WTC11 (cell line): Measurements from ENCODE around the gene ERAP2.

Experiments
- CREB1 ChIP-seq: sonication (generic); formaldehyde crosslinking; IDR thresholded peaks from 2 replicates; pipeline ENCODE4 v1.8.0; 2023; ENCODE audit warnings: mild to moderate bottlenecking, missing genetic modification reagents
- ESRRA ChIP-seq: sonication (generic); formaldehyde crosslinking; IDR thresholded peaks from 2 replicates; pipeline ENCODE4 v1.8.1; 2022; ENCODE audit warnings: mild to moderate bottlenecking, missing genetic modification reagents, borderline replicate concordance
- HMGA2 ChIP-seq: fragments of 250-450 bp; sonication (Bioruptor Pico); IDR thresholded peaks from 2 replicates; pipeline ENCODE4 v1.4.0; 2021; ENCODE audit warnings: mild to moderate bottlenecking, moderate library complexity
- TCF7 ChIP-seq: sonication (generic); formaldehyde crosslinking; IDR thresholded peaks from 2 replicates; pipeline ENCODE4 v1.8.0; 2022; ENCODE audit warnings: mild to moderate bottlenecking, low read depth, missing genetic modification reagents, moderate library complexity
- TEAD4 ChIP-seq: sonication (generic); formaldehyde crosslinking; IDR thresholded peaks from 2 replicates; pipeline ENCODE4 v1.8.0; 2022; ENCODE audit warnings: mild to moderate bottlenecking, missing genetic modification reagents
- ZBTB21 ChIP-seq: sonication (generic); formaldehyde crosslinking; IDR thresholded peaks from 2 replicates; pipeline ENCODE4 v1.8.1; 2023; ENCODE audit warnings: mild to moderate bottlenecking, missing genetic modification reagents, borderline replicate concordance
- ZNF138 ChIP-seq: sonication (generic); formaldehyde crosslinking; conservative IDR thresholded peaks from 2 replicates; pipeline ENCODE4 v1.8.1; 2022; ENCODE audit warnings: mild to moderate bottlenecking, moderate library complexity, missing genetic modification reagents
- ZNF263 ChIP-seq: sonication (generic); formaldehyde crosslinking; IDR thresholded peaks from 2 replicates; pipeline ENCODE4 v1.8.1; 2022; ENCODE audit warnings: low read depth, mild to moderate bottlenecking, moderate library complexity, missing genetic modification reagents
- TF ChIP-seq, protein P1 (sequence below): sonication (generic); formaldehyde crosslinking; IDR thresholded peaks from 2 replicates; pipeline ENCODE4 v1.8.0; 2022; ENCODE audit warnings: mild to moderate bottlenecking, missing genetic modification reagents
- TF ChIP-seq, protein P2 (sequence below): sonication (generic); formaldehyde crosslinking; conservative IDR thresholded peaks from 2 replicates; pipeline ENCODE4 v1.8.1; 2023; ENCODE audit warnings: mild to moderate bottlenecking, low read depth, missing genetic modification reagents, moderate library complexity
- TF ChIP-seq, protein P3 (sequence below): fragments of 200-600 bp; IDR thresholded peaks from 2 replicates; pipeline ENCODE4 v1.8.0; 2022; ENCODE audit warnings: antibody characterized with exemption
- TF ChIP-seq, protein P4 (sequence below): sonication (generic); formaldehyde crosslinking; IDR thresholded peaks from 2 replicates; pipeline ENCODE4 v1.8.1; 2022; ENCODE audit warnings: low read depth, missing genetic modification reagents, borderline replicate concordance
- TF ChIP-seq, protein P5 (sequence below): sonication (generic); formaldehyde crosslinking; IDR thresholded peaks from 2 replicates; pipeline ENCODE4 v1.8.1; 2022; ENCODE audit warnings: mild to moderate bottlenecking, missing genetic modification reagents, moderate library complexity, borderline replicate concordance

DNA sequence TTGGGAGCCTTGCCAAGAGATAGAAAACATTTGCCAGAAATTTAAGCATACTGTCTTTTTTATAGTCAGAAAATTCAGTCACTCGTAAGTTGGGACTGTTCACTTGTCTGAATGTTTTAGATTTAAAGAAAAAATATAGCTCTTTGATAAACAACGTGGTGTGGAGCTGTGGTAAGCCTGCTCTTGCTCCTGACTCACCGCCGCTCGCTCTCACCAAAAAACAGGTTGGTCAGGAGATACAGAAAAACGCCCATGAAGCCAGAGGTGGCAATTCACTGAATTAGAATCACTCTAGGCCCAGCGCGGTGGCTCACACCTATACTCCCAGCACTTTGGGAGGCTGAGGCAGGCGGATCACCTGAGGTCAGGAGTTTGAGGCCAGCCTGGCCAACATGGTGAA, 65.8 kb downstream of the ERAP2 start:
- TF ChIP-seq ZBTB21 (CRISPR knock-in tag) (no peak), HMGA2 (CRISPR knock-in tag) (no peak), ZNF263 (no peak), TEAD4 (CRISPR knock-in tag) (no peak), ESRRA (CRISPR knock-in tag) (no peak), CREB1 (no peak), TCF7 (CRISPR knock-in tag) (no peak), ZNF138 (CRISPR knock-in tag) (no peak)
- TF ChIP-seq, protein P1, sequence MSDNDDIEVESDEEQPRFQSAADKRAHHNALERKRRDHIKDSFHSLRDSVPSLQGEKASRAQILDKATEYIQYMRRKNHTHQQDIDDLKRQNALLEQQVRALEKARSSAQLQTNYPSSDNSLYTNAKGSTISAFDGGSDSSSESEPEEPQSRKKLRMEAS (CRISPR knock-in tag), result no peak
- TF ChIP-seq, protein P2, sequence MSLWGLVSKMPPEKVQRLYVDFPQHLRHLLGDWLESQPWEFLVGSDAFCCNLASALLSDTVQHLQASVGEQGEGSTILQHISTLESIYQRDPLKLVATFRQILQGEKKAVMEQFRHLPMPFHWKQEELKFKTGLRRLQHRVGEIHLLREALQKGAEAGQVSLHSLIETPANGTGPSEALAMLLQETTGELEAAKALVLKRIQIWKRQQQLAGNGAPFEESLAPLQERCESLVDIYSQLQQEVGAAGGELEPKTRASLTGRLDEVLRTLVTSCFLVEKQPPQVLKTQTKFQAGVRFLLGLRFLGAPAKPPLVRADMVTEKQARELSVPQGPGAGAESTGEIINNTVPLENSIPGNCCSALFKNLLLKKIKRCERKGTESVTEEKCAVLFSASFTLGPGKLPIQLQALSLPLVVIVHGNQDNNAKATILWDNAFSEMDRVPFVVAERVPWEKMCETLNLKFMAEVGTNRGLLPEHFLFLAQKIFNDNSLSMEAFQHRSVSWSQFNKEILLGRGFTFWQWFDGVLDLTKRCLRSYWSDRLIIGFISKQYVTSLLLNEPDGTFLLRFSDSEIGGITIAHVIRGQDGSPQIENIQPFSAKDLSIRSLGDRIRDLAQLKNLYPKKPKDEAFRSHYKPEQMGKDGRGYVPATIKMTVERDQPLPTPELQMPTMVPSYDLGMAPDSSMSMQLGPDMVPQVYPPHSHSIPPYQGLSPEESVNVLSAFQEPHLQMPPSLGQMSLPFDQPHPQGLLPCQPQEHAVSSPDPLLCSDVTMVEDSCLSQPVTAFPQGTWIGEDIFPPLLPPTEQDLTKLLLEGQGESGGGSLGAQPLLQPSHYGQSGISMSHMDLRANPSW (CRISPR knock-in tag), result no peak
- TF ChIP-seq, protein P3, sequence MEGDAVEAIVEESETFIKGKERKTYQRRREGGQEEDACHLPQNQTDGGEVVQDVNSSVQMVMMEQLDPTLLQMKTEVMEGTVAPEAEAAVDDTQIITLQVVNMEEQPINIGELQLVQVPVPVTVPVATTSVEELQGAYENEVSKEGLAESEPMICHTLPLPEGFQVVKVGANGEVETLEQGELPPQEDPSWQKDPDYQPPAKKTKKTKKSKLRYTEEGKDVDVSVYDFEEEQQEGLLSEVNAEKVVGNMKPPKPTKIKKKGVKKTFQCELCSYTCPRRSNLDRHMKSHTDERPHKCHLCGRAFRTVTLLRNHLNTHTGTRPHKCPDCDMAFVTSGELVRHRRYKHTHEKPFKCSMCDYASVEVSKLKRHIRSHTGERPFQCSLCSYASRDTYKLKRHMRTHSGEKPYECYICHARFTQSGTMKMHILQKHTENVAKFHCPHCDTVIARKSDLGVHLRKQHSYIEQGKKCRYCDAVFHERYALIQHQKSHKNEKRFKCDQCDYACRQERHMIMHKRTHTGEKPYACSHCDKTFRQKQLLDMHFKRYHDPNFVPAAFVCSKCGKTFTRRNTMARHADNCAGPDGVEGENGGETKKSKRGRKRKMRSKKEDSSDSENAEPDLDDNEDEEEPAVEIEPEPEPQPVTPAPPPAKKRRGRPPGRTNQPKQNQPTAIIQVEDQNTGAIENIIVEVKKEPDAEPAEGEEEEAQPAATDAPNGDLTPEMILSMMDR, result no peak
- TF ChIP-seq, protein P4, sequence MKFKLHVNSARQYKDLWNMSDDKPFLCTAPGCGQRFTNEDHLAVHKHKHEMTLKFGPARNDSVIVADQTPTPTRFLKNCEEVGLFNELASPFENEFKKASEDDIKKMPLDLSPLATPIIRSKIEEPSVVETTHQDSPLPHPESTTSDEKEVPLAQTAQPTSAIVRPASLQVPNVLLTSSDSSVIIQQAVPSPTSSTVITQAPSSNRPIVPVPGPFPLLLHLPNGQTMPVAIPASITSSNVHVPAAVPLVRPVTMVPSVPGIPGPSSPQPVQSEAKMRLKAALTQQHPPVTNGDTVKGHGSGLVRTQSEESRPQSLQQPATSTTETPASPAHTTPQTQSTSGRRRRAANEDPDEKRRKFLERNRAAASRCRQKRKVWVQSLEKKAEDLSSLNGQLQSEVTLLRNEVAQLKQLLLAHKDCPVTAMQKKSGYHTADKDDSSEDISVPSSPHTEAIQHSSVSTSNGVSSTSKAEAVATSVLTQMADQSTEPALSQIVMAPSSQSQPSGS (CRISPR knock-in tag), result no peak
- TF ChIP-seq, protein P5, sequence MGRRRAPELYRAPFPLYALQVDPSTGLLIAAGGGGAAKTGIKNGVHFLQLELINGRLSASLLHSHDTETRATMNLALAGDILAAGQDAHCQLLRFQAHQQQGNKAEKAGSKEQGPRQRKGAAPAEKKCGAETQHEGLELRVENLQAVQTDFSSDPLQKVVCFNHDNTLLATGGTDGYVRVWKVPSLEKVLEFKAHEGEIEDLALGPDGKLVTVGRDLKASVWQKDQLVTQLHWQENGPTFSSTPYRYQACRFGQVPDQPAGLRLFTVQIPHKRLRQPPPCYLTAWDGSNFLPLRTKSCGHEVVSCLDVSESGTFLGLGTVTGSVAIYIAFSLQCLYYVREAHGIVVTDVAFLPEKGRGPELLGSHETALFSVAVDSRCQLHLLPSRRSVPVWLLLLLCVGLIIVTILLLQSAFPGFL (CRISPR knock-in tag), result no peak
